Loucy (cell line): ENCODE data around the gene GINS1.

Source experiments
- EZH2phosphoT487 ChIP-seq: fragments of 200-600 bp; IDR thresholded peaks from 2 replicates; pipeline ENCODE4 v1.6.1; 2018; ENCODE audit warnings: antibody characterized with exemption, mild to moderate bottlenecking, moderate library complexity, borderline replicate concordance
- TF ChIP-seq, protein P1 (sequence below): fragments of 200-600 bp; sonication (generic); conservative IDR thresholded peaks from 2 replicates; pipeline ENCODE4 v1.5.1; 2014; ENCODE audit warnings: mild to moderate bottlenecking, antibody characterized with exemption, low read length

DNA sequence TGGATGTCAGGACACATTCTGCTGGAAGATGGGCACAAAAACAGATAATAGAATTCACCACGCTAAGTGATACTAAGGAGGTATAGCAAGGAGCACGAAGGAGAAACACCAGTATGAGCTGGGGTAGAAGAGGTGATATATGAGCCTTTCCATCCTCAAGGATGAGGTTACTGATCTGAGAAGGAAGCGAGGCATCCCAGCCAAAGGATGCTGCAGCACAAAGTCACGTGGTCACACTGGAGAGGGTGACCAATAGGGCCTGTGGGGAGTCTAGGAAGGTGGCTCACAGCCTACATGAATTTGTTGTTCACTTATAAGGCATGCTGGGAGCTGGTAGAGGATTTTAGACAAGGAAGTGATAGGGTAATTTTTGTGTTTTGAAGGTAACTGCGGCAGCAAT lies 1.4 kb downstream of the GINS1 start:
- TF ChIP-seq, protein P1, sequence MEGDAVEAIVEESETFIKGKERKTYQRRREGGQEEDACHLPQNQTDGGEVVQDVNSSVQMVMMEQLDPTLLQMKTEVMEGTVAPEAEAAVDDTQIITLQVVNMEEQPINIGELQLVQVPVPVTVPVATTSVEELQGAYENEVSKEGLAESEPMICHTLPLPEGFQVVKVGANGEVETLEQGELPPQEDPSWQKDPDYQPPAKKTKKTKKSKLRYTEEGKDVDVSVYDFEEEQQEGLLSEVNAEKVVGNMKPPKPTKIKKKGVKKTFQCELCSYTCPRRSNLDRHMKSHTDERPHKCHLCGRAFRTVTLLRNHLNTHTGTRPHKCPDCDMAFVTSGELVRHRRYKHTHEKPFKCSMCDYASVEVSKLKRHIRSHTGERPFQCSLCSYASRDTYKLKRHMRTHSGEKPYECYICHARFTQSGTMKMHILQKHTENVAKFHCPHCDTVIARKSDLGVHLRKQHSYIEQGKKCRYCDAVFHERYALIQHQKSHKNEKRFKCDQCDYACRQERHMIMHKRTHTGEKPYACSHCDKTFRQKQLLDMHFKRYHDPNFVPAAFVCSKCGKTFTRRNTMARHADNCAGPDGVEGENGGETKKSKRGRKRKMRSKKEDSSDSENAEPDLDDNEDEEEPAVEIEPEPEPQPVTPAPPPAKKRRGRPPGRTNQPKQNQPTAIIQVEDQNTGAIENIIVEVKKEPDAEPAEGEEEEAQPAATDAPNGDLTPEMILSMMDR, result no peak
- TF ChIP-seq EZH2phosphoT487, result no peak
